Activated CD8-positive, alpha-beta T cell treated with anti-CD3 and anti-CD28 coated beads, Interleukin-2, amount 10 ng/mL, durations not matched to agents 7 days and 5 days (primary cell): ENCODE data around the gene DNAH17. TPM values are rescaled to one million over a fixed set of nuclear protein-coding genes. Genes with fewer than 3 reads are reported as not detected.

ENCODE experiments used
- ATAC-seq: fragments of 150-1000 bp; cut with Tn5 transposase; one replicate; pipeline ENCODE4 v1.10.0; 2021; ENCODE audit warnings: moderate library complexity
- CTCF ChIA-PET: fragments of 350-600 bp; sonication (Branson Sonifier 250); formaldehyde crosslinking; loops from one replicate; lab custom pipeline; 2021; ENCODE audit warnings: antibody characterized with exemption; lab: Charles Lee
- POLR2A ChIA-PET: fragments of 350-600 bp; sonication (Branson Sonifier 250); formaldehyde crosslinking; loops from one replicate; lab custom pipeline; 2021; ENCODE audit warnings: antibody characterized with exemption; lab: Charles Lee
- DNase-seq: peaks from one replicate; pipeline ENCODE4 v3.0.0-alpha.2; 2020
- H3K27ac Mint-ChIP-seq: one replicate; pipeline ENCODE4 v1.8.0; 2021; ENCODE audit warnings: mild to moderate bottlenecking, mixed read lengths
- H3K27me3 Mint-ChIP-seq: one replicate; pipeline ENCODE4 v1.8.0; 2021; ENCODE audit warnings: low read depth, mixed read lengths
- H3K36me3 Mint-ChIP-seq: one replicate; pipeline ENCODE4 v1.8.0; 2021; ENCODE audit warnings: low read depth, mixed read lengths
- H3K4me1 Mint-ChIP-seq: one replicate; pipeline ENCODE4 v1.8.0; 2021; ENCODE audit warnings: low read depth, mixed read lengths
- H3K4me3 Mint-ChIP-seq: one replicate; pipeline ENCODE4 v1.8.0; 2021; ENCODE audit warnings: mild to moderate bottlenecking, mixed read lengths
- H3K9me3 Mint-ChIP-seq: one replicate; pipeline ENCODE4 v1.8.0; 2022; ENCODE audit warnings: mixed read lengths; ENCODE audit not compliant: insufficient read depth
- total RNA-seq, 2 experiments: library from RNA; stranded (reverse); gene quantifications; one replicate each; pipeline ENCODE4 v1.2.3, GENCODE V29; 2021

Gene DNAH17
- total RNA-seq, 2 experiments from 2014 or later: 0.10 to 0.61 TPM

GRCh38 chr17:78601577-78602190 lies 24.5 kb upstream of the DNAH17 start:
- no peaks in the 10 kb centered on the region for H3K36me3 Mint-ChIP-seq
- no peak overlapping the region for H3K4me3 Mint-ChIP-seq
- H3K9me3 Mint-ChIP-seq: no peaks in the 10 kb centered on the region
- ChIA-PET POLR2A (no interaction called here), CTCF (no interaction called here)
- ATAC-seq (no peak), DNase-seq (no peak)
- no peak overlapping the region for H3K27ac Mint-ChIP-seq
- H3K4me1 Mint-ChIP-seq: peaks cover 2% of the 10 kb centered on the region
- H3K27me3 Mint-ChIP-seq: peaks cover 2% of the 10 kb centered on the region

GRCh38 chr17:78600181-78600721 lies 23.1 kb upstream of the DNAH17 start:
- Mint-ChIP-seq H3K4me3 (no peak overlapping the region), H3K36me3 (no peaks in the 10 kb centered on the region), H3K9me3 (no peaks in the 10 kb centered on the region), H3K4me1 (peaks cover 2% of the 10 kb centered on the region), H3K27me3 (peaks cover 5% of the 10 kb centered on the region), H3K27ac (no peak overlapping the region)
- ChIA-PET POLR2A (no interaction called here), CTCF (no interaction called here)
- DNase-seq: no peak
- no peak for ATAC-seq

- peaks cover 2% of the 10 kb centered on the region for H3K4me1 Mint-ChIP-seq
- ChIA-PET CTCF (no interaction called here), POLR2A (no interaction called here)
- H3K36me3 Mint-ChIP-seq: no peaks in the 10 kb centered on the region
- ATAC-seq: no peak
- H3K27ac Mint-ChIP-seq: no peak overlapping the region
- no peak overlapping the region for H3K4me3 Mint-ChIP-seq
- H3K9me3 Mint-ChIP-seq: no peaks in the 10 kb centered on the region
- no peak for DNase-seq
- H3K27me3 Mint-ChIP-seq: peaks cover 9% of the 10 kb centered on the region
These were observed 22.2 kb upstream of the DNAH17 start for GRCh38 chr17:78599419-78599818.

- Mint-ChIP-seq H3K4me3 (no peak overlapping the region), H3K4me1 (peaks cover 2% of the 10 kb centered on the region), H3K27ac (no peak overlapping the region), H3K36me3 (no peaks in the 10 kb centered on the region), H3K27me3 (peaks cover 10% of the 10 kb centered on the region), H3K9me3 (no peaks in the 10 kb centered on the region)
- CTCF ChIA-PET: no interaction called here
- DNase-seq: no peak
- POLR2A ChIA-PET: no interaction called here
- ATAC-seq: no peak
These were observed 20.8 kb upstream of the DNAH17 start for GRCh38 chr17:78598013-78598471.

- DNase-seq: no peak
- Mint-ChIP-seq H3K27ac (no peak overlapping the region), H3K9me3 (no peaks in the 10 kb centered on the region), H3K4me1 (peaks cover 7% of the 10 kb centered on the region), H3K27me3 (peaks cover 10% of the 10 kb centered on the region), H3K4me3 (no peak overlapping the region), H3K36me3 (no peaks in the 10 kb centered on the region)
- ChIA-PET CTCF (interaction anchor here (1.0 kb wide), 1 partner anchor 8 kb away, joined by 4 read pairs; no protein-coding TSS in a partner anchor), POLR2A (no interaction called here)
- ATAC-seq: no peak
These were observed 19.9 kb upstream of the DNAH17 start for GRCh38 chr17:78596871-78597764.

GRCh38 chr17:78595135-78595810 lies 18.1 kb upstream of the DNAH17 start:
- ChIA-PET CTCF (no interaction called here), POLR2A (no interaction called here)
- no peak overlapping the region for H3K4me3 Mint-ChIP-seq
- ATAC-seq (no peak), DNase-seq (no peak)
- H3K27ac Mint-ChIP-seq: no peak overlapping the region
- H3K9me3 Mint-ChIP-seq: no peaks in the 10 kb centered on the region
- peaks cover 9% of the 10 kb centered on the region for H3K4me1 Mint-ChIP-seq
- H3K27me3 Mint-ChIP-seq: peaks cover 10% of the 10 kb centered on the region
- no peaks in the 10 kb centered on the region for H3K36me3 Mint-ChIP-seq

- ATAC-seq: no peak
- no peaks in the 10 kb centered on the region for H3K36me3 Mint-ChIP-seq
- DNase-seq: no peak
- CTCF ChIA-PET: no interaction called here
- POLR2A ChIA-PET: no interaction called here
- H3K27ac Mint-ChIP-seq: no peak overlapping the region
- H3K4me1 Mint-ChIP-seq: peaks cover 9% of the 10 kb centered on the region
- H3K4me3 Mint-ChIP-seq: no peak overlapping the region
- H3K9me3 Mint-ChIP-seq: no peaks in the 10 kb centered on the region
- H3K27me3 Mint-ChIP-seq: peaks cover 10% of the 10 kb centered on the region
These were observed 15.8 kb upstream of the DNAH17 start for GRCh38 chr17:78592991-78593329.

GRCh38 chr17:78591263-78591671 lies 14.1 kb upstream of the DNAH17 start:
- ChIA-PET POLR2A (no interaction called here), CTCF (no interaction called here)
- H3K4me3 Mint-ChIP-seq: no peak overlapping the region
- H3K36me3 Mint-ChIP-seq: no peaks in the 10 kb centered on the region
- ATAC-seq (no peak), DNase-seq (no peak)
- H3K9me3 Mint-ChIP-seq: no peaks in the 10 kb centered on the region
- H3K27ac Mint-ChIP-seq: no peak overlapping the region
- peaks cover 7% of the 10 kb centered on the region for H3K4me1 Mint-ChIP-seq
- H3K27me3 Mint-ChIP-seq: peaks cover 6% of the 10 kb centered on the region

GRCh38 chr17:78589885-78590284 lies 12.7 kb upstream of the DNAH17 start:
- ATAC-seq: no peak
- DNase-seq: no peak
- peaks cover 7% of the 10 kb centered on the region for H3K4me1 Mint-ChIP-seq
- peaks cover 10% of the 10 kb centered on the region for H3K27me3 Mint-ChIP-seq
- H3K36me3 Mint-ChIP-seq: no peaks in the 10 kb centered on the region
- H3K4me3 Mint-ChIP-seq: no peak overlapping the region
- H3K27ac Mint-ChIP-seq: no peak overlapping the region
- H3K9me3 Mint-ChIP-seq: no peaks in the 10 kb centered on the region
- CTCF ChIA-PET: no interaction called here
- POLR2A ChIA-PET: no interaction called here

GRCh38 chr17:78589031-78589675 lies 12.0 kb upstream of the DNAH17 start:
- Mint-ChIP-seq H3K36me3 (no peaks in the 10 kb centered on the region), H3K27me3 (peaks cover 9% of the 10 kb centered on the region), H3K9me3 (no peaks in the 10 kb centered on the region), H3K4me1 (peaks cover 7% of the 10 kb centered on the region), H3K4me3 (no peak overlapping the region), H3K27ac (no peak overlapping the region)
- DNase-seq: no peak
- ChIA-PET CTCF (no interaction called here), POLR2A (no interaction called here)
- no peak for ATAC-seq

GRCh38 chr17:78588258-78589030 lies 11.2 kb upstream of the DNAH17 start:
- no peak overlapping the region for H3K4me3 Mint-ChIP-seq
- ATAC-seq (no peak), DNase-seq (no peak)
- H3K9me3 Mint-ChIP-seq: no peaks in the 10 kb centered on the region
- no peaks in the 10 kb centered on the region for H3K36me3 Mint-ChIP-seq
- no peak overlapping the region for H3K27ac Mint-ChIP-seq
- ChIA-PET CTCF (no interaction called here), POLR2A (no interaction called here)
- H3K4me1 Mint-ChIP-seq: peaks cover 7% of the 10 kb centered on the region
- H3K27me3 Mint-ChIP-seq: peaks cover 9% of the 10 kb centered on the region
